ENCODE data around the gene LUC7L2.

Gene LUC7L2

DNA sequence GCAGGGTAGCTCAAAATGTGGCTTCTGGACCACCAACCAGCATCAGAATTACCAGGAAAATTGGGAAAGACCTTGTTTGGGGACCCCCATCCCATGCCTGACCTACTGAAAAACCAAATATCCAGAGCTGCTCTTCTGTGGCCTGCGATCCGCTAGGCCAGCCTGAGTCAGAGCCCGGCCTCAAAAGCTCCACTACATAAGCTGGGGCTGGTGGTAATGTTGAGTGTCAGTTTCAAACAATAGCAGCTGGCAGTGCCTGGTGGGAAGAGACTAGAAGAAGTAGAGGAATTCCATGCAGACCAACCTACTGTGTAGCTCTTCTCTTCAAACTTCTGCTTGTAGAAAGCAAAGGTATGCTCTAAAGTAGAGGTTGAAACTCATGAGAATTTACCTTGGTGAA, 71.8 kb downstream of the LUC7L2 start:
- FAIRE-seq (no peak), DNase-seq (ENCODE audit: insufficient read length) (no peak)
- TF ChIP-seq POLR2AphosphoS5 (IDR thresholded peaks at IDR 0.05; ENCODE audit: low read depth, low read length) (no peak), TAF1 (IDR thresholded peaks at IDR 0.05; ENCODE audit: borderline replicate concordance, low read depth, low read length) (no peak), POLR2A (IDR thresholded peaks at IDR 0.05; ENCODE audit: low read depth, low read length) (no peak)

DNA sequence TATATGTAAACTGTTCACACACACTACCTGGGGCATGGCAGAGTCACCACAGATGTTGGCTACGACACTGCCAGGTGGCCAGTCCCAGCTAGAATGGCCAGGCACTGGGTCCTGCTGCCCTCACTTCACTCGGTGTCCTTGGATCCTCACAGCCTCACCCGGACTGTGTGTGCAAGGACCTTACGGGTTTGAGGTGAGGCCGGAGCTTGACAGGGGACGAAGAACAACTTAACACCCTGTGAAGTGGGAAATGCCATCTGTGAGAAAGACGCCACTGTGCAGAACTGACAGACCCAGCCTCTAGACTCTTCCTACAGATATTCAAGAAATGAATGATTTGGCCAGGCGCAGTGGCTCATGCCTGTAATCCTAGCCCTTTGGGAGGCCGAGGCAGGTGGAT, 77.1 kb downstream of the LUC7L2 start:
- no peak for DNase-seq (ENCODE audit: insufficient read length)
- FAIRE-seq: no peak
- TF ChIP-seq TAF1 (IDR thresholded peaks at IDR 0.05; ENCODE audit: borderline replicate concordance, low read depth, low read length) (no peak), POLR2A (IDR thresholded peaks at IDR 0.05; ENCODE audit: low read depth, low read length) (no peak), POLR2AphosphoS5 (IDR thresholded peaks at IDR 0.05; ENCODE audit: low read depth, low read length) (no peak)

DNA sequence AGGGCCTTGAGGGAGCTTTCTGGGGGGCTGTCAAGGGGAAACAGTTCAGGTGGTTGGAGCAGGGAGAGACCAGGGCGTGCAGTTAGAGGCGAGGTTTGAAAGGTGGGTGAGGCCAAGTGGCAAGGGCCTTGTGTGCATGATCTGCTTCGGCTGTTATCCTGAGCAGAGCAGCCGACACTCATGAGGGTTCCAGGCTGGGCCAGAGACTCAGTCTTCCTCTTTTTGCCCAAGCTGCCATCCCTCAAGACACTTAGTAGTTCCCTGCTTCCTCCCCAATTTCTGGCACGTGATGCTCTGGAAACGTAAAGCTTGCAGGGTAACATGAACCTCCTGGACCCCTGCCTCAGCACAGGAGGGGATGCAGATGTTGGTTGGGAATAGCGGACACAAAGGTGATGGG, 79.7 kb downstream of the LUC7L2 start:
- no peak for DNase-seq (ENCODE audit: insufficient read length)
- TF ChIP-seq POLR2AphosphoS5 (IDR thresholded peaks at IDR 0.05; ENCODE audit: low read depth, low read length) (no peak), POLR2A (IDR thresholded peaks at IDR 0.05; ENCODE audit: low read depth, low read length) (no peak), TAF1 (IDR thresholded peaks at IDR 0.05; ENCODE audit: borderline replicate concordance, low read depth, low read length) (no peak)
- no peak for FAIRE-seq

DNA sequence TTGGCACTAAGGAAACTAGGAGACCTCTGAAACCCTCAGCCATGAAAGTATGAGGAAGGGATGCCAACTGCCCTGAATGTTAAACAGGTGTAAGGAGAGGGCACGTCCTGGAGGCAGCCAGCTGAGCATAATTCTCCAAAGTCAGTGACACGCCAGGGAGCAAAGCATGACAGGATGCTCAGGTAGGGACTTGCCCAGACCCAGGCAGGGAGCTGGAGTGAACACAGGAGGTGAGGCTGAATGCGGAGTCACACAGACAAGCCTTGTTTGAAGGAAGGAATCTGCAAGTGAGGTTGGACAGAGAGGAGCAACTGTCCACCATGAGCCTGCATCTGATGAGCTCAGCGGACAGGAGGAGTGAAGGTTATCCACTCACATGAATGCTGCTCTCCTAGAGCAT, 82.3 kb downstream of the LUC7L2 start:
- FAIRE-seq (peak; percentile 46), DNase-seq (ENCODE audit: insufficient read length) (no peak)
- TF ChIP-seq POLR2A (IDR thresholded peaks at IDR 0.05; ENCODE audit: low read depth, low read length) (no peak), POLR2AphosphoS5 (IDR thresholded peaks at IDR 0.05; ENCODE audit: low read depth, low read length) (no peak), TAF1 (IDR thresholded peaks at IDR 0.05; ENCODE audit: borderline replicate concordance, low read depth, low read length) (no peak)

DNA sequence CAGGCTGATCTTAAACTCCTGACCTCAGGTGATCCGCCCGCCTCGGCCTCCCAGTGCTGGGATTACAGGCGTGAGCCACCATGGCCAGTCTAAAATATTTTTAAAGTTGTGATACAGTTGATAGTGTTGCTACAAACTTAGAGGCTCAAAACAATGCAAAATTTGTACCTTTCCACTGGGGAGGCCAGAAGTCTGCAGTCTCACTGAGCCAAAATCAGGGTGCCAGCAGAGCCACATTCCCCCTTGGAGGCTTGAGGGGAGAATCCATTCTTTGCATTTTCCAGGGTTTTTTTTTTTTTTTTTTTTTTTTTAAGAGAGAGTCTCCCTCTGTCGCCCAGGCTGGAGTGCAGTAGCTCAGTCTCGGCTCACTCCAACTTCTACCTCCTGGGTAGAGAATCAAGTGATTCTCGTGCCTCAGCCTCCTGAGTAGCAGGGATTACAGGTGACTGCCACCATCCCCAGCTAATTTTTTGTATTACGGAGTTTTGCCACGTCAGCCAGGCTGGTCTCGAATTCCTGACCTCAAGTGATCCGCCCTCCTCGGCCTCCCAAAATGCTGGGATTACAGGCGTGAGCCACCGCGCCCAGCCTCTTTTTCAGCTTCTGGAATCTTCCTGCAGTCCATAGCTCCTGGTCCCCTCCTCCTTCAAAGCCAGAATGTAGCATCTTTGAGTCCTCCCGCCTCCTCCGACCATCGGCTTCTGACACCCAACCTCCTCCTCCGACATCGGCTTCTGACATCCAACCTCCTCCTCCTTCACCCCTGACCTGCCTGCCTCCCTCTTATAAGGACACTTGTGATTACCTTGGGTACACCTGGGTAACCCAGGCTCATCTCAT, 86.6 kb downstream of the LUC7L2 start:
- DNase-seq (ENCODE audit: insufficient read length) (no peak), FAIRE-seq (no peak)

DNA sequence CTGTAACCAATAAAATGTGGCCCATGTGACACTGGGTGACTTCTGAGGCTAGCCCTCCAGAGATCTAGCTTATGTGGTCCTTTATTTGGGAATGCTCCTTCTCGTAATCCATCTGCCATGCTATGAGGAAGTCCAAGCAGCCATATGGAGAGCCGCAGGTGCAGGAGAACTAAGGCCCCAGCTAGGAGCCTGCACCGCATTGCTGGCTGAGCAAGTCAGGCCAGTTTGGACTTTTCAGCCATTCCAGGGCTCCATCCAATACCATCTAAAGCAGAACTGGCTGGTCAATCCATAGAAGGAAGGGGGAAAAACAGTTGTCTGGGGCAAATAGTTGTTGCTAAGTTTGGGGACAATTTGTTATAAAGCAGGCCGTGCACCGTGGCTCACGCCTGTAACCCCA, 91.2 kb downstream of the LUC7L2 start:
- DNase-seq (ENCODE audit: insufficient read length) (no peak), FAIRE-seq (no peak)
- TF ChIP-seq POLR2A (IDR thresholded peaks at IDR 0.05; ENCODE audit: low read depth, low read length) (no peak), TAF1 (IDR thresholded peaks at IDR 0.05; ENCODE audit: borderline replicate concordance, low read depth, low read length) (no peak), POLR2AphosphoS5 (IDR thresholded peaks at IDR 0.05; ENCODE audit: low read depth, low read length) (no peak)

More for the DNA sequence above, 86.6 kb downstream of the LUC7L2 start:
- TF ChIP-seq POLR2AphosphoS5 (IDR thresholded peaks at IDR 0.05; ENCODE audit: low read depth, low read length) (no peak), TAF1 (IDR thresholded peaks at IDR 0.05; ENCODE audit: borderline replicate concordance, low read depth, low read length) (no peak), POLR2A (IDR thresholded peaks at IDR 0.05; ENCODE audit: low read depth, low read length) (no peak)

DNA sequence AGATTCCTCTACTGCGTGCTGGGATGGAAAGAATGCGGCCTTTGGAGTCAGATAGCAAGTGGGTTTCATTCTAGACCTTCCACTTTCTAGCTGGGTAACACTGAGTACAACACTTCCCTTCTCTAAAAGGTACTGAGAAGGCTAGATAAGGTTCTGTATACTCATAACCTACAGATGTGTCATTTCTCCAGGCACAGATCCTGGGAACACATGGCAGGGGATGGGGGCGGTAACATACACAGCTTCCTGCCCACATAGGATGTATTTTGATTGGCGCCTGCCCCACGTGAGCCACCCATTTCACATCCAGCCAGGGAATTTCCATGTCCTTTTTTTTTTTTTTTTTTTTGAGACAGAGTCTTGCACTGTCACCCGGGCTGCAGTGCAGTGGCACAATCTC, 91.9 kb downstream of the LUC7L2 start:
- no peak for TF ChIP-seq TAF1 (IDR thresholded peaks at IDR 0.05; ENCODE audit: borderline replicate concordance, low read depth, low read length)
- no peak for TF ChIP-seq POLR2AphosphoS5 (IDR thresholded peaks at IDR 0.05; ENCODE audit: low read depth, low read length)
- TF ChIP-seq POLR2A (IDR thresholded peaks at IDR 0.05; ENCODE audit: low read depth, low read length): no peak
- DNase-seq (ENCODE audit: insufficient read length): no peak
- no peak for FAIRE-seq

DNA sequence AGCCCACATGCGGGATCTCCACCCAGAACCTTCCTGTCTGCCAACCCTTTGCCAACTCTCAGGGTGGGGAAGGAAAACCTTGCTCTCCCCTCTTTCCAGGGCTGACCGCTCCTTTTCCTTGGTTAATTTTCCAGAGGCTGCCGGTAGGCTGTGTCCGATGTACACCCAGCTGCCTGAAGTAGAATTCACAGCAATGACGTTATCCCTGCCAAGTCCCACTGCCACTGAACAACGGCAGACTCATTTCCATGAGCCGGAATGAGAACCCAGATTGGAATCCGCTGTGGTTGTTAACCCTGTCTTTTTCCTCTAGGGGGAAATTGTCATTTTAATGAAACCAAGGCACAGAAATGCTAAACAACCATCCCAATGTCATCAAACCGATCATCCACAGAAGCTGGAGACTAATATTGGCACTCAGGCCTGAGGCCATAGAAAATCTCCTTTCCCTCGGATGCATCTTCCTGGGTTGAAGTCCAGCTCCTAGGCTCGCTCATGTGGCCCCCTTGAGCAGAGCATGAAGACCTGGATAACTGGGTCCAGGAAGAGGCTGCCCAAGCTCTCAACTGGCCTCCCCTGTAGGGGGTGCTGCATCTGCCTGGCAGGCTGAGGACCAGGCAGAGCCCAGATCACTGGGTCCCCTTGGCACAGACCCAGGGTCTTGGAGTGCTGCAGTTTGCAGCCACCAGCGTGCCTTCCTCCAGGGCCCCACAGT, 93.4 kb downstream of the LUC7L2 start:
- DNase-seq (ENCODE audit: insufficient read length): no peak
- FAIRE-seq: no peak
- TF ChIP-seq TAF1 (IDR thresholded peaks at IDR 0.05; ENCODE audit: borderline replicate concordance, low read depth, low read length): no peak
- TF ChIP-seq POLR2AphosphoS5 (IDR thresholded peaks at IDR 0.05; ENCODE audit: low read depth, low read length): no peak
- TF ChIP-seq POLR2A (IDR thresholded peaks at IDR 0.05; ENCODE audit: low read depth, low read length): no peak

DNA sequence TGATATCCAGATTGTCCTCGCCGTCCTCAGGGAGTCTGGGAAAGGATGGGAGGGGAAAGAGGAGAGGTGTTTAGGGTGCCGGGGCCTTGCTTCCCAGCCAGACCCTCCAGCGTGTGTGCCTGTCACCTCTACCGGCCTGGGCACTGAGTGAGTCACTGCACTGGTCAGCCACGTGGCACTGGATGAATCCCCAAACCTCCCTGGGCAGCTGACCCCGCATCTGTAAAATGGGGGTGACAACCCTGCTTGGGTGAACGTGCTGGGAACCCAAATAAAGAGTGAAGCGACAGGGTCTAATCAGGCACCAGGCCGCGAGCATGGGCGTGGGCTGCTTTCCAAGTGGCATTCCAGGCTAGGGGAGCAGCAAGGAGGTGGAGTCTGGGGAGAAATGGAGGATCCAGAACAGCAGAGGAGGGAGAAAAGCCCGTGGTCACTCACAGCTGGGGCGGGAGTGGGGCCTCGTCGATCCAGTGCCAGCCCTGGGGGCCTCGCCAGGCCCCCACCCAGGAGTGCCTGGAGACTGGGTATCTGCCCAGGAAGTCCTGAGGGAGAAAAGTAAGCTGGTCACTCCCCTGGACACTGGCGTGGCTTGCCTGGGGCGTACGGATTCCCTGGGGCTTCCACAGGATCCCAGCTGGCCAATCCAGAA, 94.1 kb downstream of the LUC7L2 start:
- TF ChIP-seq POLR2AphosphoS5 (IDR thresholded peaks at IDR 0.05; ENCODE audit: low read depth, low read length) (no peak), TAF1 (IDR thresholded peaks at IDR 0.05; ENCODE audit: borderline replicate concordance, low read depth, low read length) (no peak), POLR2A (IDR thresholded peaks at IDR 0.05; ENCODE audit: low read depth, low read length) (no peak)
- no peak for FAIRE-seq
- no peak for DNase-seq (ENCODE audit: insufficient read length)

DNA sequence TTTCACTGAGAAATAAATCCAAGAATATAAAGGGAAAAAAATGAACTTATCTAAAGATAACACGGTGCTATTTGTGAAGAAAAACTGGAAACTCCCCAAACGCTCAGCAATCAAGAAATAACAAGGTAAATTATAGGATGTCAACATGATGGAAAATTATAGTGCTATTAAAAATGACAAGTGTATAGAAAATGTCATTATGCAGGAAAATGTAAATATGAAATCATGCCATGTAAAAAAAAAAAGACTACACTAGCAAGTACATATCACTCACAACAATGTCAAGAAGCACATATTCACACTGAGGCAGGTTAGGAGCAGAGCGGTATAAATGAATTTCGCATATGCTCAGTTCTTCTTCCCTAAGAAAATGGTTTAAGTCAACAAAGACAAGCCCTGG, 96.1 kb downstream of the LUC7L2 start:
- DNase-seq (ENCODE audit: insufficient read length) (no peak), FAIRE-seq (no peak)
- no peak for TF ChIP-seq TAF1 (IDR thresholded peaks at IDR 0.05; ENCODE audit: borderline replicate concordance, low read depth, low read length)
- no peak for TF ChIP-seq POLR2AphosphoS5 (IDR thresholded peaks at IDR 0.05; ENCODE audit: low read depth, low read length)
- no peak for TF ChIP-seq POLR2A (IDR thresholded peaks at IDR 0.05; ENCODE audit: low read depth, low read length)

DNA sequence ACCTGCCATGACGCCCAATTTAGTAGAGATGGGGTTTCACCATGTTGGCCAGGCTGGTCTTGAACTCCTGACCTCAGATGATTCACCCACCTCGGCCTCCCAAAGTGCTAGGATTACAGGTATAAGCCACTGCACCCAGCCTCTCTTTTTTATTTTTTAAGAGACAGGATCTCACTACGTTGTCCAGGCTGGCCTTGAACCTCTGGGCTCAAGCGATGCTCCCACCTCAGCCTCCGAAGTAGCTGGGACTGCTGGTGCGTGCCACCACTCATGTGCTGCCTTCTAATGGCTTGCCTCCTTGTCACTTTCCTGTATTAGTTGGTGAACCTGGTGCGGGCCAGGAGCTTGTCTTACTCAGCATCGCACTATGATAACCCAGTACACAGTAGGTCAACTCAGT, 96.8 kb downstream of the LUC7L2 start:
- no peak for DNase-seq (ENCODE audit: insufficient read length)
- FAIRE-seq: no peak
- no peak for TF ChIP-seq POLR2A (IDR thresholded peaks at IDR 0.05; ENCODE audit: low read depth, low read length)
- no peak for TF ChIP-seq POLR2AphosphoS5 (IDR thresholded peaks at IDR 0.05; ENCODE audit: low read depth, low read length)
- no peak for TF ChIP-seq TAF1 (IDR thresholded peaks at IDR 0.05; ENCODE audit: borderline replicate concordance, low read depth, low read length)
